ENCODE measurements around the gene ESRRA. TPM values are rescaled to one million over a fixed set of nuclear protein-coding genes. Genes with fewer than 3 reads are reported as not detected.

The ESRRA gene
- total RNA-seq, 4 donors from 2014 or later, result 49.2 to 108 (median 79.3) TPM

DNA sequence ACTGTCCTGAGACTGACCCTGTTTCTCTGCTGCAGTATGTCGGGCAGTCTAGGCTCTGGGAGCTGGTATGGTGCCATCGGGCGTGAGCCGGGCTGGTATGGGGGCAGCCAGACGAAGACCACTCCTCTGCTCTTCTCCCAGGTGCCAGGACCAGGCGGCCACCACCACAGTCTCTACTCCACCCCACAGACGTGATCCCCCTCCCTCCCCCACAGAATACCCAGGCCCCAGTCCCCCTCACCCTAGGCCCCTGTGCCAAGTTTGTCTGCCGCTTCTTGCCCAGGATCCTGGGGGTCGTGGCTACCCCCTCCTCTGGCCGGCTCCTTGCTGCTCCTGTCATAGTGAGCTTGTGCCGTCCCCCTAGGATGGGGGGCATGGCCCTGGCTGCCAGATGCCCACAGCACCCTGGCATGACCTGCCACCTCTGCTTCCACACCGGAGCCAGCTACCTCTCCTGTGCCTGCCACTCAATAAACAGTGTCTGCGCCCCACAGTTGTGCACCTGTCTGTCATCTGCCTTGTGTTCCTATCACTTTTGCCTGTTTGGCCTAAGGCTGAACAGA is 16.2 kb upstream of the ESRRA start:
- no peak for DNase-seq (ENCODE audit: low spot score in 2 of 2)
- no peak overlapping the region for H3K4me3 ChIP-seq (ENCODE audit: low read depth, poor library complexity, severe bottlenecking)
- intact Hi-C loops (cut with DNase I; ENCODE audit: low total_unique reads), result no loop called here
- TF ChIP-seq, protein P1, sequence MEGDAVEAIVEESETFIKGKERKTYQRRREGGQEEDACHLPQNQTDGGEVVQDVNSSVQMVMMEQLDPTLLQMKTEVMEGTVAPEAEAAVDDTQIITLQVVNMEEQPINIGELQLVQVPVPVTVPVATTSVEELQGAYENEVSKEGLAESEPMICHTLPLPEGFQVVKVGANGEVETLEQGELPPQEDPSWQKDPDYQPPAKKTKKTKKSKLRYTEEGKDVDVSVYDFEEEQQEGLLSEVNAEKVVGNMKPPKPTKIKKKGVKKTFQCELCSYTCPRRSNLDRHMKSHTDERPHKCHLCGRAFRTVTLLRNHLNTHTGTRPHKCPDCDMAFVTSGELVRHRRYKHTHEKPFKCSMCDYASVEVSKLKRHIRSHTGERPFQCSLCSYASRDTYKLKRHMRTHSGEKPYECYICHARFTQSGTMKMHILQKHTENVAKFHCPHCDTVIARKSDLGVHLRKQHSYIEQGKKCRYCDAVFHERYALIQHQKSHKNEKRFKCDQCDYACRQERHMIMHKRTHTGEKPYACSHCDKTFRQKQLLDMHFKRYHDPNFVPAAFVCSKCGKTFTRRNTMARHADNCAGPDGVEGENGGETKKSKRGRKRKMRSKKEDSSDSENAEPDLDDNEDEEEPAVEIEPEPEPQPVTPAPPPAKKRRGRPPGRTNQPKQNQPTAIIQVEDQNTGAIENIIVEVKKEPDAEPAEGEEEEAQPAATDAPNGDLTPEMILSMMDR (IDR thresholded peaks at IDR 0.05), result no peak
- no peak for TF ChIP-seq POLR2A (IDR thresholded peaks at IDR 0.05)
- 89 to 90% methylated on average over 13 of the region's 13 CpGs for WGBS, 2 donors

DNA sequence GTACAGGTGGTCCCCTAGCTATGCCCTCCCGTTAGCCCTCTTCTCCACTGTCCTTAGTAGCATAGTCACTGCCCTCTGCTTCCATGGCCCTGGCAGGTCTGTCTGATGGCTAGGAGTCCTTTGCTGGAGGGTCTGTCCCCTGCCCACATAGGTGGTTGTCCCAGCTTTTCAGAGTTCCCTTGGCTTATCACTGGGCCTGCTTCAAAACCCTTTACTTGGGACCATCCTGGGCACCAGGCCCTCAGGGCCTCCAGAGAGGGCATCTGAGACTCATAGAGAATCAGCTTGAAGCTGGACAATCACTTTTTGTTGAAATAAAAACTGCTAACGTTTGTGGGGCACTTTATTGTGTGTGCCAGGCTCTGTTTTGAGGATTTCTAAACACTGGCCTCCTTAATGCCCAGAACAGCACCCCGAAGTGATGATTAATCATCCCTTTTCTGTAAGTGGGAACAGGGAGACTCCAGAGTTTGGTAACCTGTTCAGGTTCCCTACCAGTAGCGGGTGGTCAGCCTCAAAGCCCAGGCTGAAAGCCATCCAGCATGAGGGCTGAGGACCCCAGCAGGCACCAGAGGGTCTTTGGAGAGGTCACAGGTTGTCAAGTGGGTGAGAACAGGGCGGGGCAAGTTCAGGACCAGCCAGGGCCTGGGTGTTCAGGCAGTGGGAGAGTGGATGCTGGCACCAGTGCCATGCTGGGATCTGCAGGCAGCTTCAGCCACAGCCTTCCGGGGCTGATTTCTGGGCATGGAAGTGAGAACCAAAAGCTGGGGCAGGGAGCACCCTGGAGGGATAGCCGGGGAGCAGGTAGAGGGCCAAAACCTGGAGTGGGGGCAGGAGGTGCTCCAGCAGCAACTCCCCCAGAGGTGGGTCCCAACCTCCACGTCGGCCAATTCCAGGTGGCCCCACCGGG is 14.7 kb upstream of the ESRRA start:
- no peak for DNase-seq (ENCODE audit: low spot score in 2 of 2)
- WGBS, 2 donors, result 51 to 58% methylated on average over 9 to 10 of the region's 10 CpGs
- intact Hi-C loops (cut with DNase I; ENCODE audit: low total_unique reads), result no loop called here
- TF ChIP-seq POLR2A (IDR thresholded peaks at IDR 0.05), result no peak
- TF ChIP-seq, protein P1 (IDR thresholded peaks at IDR 0.05), result no peak
- H3K4me3 ChIP-seq (ENCODE audit: low read depth, poor library complexity, severe bottlenecking), result no peak overlapping the region

- intact Hi-C loops (cut with DNase I; ENCODE audit: low total_unique reads), result no loop called here
- 16% methylated on average over 16 of the region's 45 CpGs; no CpG with 5 or more reads in 1 of the 2 donors for WGBS, 2 donors
- no peak within 1 kb of the TSS for H3K4me3 ChIP-seq (ENCODE audit: low read depth, poor library complexity, severe bottlenecking)
- DNase-seq (ENCODE audit: low spot score in 2 of 2), result no peak
- TF ChIP-seq, protein P1 (IDR thresholded peaks at IDR 0.05), result no peak
These were observed 14.0 kb upstream of the ESRRA start, which contains the start of gene KCNK4 for GRCh38 chr11:64291262-64291751. Gene KCNK4, plus strand, starts transcription at chr11:64291302. Its CDS starts 1,717 bp downstream, at chr11:64293019.

DNA sequence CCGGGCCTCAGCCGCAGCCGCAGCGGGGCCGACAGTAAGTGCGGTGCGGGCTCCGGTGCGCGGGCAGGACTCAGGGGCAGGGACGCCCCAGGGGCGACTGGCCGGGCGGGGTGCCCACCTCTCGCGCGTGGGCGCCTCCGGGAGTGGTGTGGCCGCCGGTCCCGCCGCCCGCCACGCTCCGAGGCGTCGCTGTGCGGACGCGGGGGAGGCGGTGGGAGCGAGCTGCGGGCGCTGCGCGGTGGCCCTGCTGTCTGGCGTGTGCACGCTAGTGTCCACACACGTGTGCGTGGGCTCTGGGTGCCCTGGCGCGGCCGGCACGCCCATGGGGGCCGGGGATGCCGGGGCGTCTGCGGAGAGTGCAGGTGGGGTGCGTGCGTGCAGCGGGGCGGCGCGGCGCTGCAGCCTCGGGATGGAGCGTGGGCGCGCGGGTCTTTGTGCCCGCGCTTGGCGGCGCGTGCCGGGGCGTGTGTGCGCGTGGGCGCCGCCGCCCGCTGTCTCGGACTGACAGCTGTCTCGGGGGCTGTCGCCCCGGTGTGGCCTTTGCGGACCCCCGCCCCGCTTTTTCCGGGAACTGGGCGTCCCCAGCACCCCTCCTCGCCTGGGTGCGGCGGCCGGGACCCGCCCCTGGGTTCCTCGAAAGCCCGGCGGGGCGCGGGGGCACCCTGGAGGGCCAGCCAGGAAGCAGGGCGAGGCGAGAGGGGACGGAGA is 13.4 kb upstream of the ESRRA start:
- no peak for DNase-seq (ENCODE audit: low spot score in 2 of 2)
- no peak overlapping the region for H3K4me3 ChIP-seq (ENCODE audit: low read depth, poor library complexity, severe bottlenecking)
- WGBS, 2 donors, result 0% methylated on average over 26 of the region's 96 CpGs; no CpG with 5 or more reads in 1 of the 2 donors
- TF ChIP-seq, protein P1 (IDR thresholded peaks at IDR 0.05), result no peak
- no peak for TF ChIP-seq POLR2A (IDR thresholded peaks at IDR 0.05)
- intact Hi-C loops (cut with DNase I; ENCODE audit: low total_unique reads), result no loop called here

DNA sequence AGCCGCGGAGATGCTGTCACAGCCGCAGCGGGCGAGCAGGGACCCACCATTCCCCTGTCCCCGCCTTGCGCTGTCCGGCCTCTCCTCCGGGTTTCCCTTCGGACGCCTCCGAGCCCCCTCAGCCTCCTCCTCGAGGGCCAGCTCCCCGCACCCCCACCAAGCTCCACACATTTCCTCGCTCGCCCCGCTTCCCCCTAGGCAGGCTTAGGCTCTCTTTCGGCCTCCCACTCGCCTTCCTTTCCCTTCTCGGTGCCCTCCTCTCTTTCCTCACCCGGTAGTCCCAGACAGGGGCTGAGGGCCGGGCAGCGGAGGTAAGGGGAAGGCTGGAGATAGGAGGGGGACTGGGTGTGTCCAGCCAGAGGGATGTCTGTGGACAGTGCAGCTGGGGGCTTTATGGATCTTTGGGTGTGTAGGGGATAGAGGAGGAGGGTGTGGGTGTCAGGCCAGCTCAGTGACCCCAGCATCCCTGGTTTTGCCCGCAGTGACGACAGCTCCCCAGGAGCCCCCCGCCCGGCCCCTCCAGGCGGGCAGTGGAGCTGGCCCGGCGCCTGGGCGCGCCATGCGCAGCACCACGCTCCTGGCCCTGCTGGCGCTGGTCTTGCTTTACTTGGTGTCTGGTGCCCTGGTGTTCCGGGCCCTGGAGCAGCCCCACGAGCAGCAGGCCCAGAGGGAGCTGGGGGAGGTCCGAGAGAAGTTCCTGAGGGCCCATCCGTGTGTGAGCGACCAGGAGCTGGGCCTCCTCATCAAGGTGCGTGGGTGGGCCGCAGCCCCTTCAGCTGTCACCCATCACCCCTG is 12.7 kb upstream of the ESRRA start:
- 30 to 33% methylated on average over 31 to 34 of the region's 42 CpGs for WGBS, 2 donors
- DNase-seq (ENCODE audit: low spot score in 2 of 2), result no peak
- TF ChIP-seq, protein P1 (IDR thresholded peaks at IDR 0.05), result no peak
- no peak for TF ChIP-seq POLR2A (IDR thresholded peaks at IDR 0.05)
- H3K4me3 ChIP-seq (ENCODE audit: low read depth, poor library complexity, severe bottlenecking), result no peak overlapping the region
- intact Hi-C loops (cut with DNase I; ENCODE audit: low total_unique reads), result no loop called here
